Hematopoietic multipotent progenitor cell treated with erythropoietin and hydrocortisone succinate and interleukin-3 and kit ligand, for 8 days (in vitro differentiated cells): ENCODE data around the gene SLC2A5.

Experiments
- DNase-seq: peaks from one replicate; pipeline ENCODE4 v3.0.0-alpha.2; 2015

Gene SLC2A5

DNA sequence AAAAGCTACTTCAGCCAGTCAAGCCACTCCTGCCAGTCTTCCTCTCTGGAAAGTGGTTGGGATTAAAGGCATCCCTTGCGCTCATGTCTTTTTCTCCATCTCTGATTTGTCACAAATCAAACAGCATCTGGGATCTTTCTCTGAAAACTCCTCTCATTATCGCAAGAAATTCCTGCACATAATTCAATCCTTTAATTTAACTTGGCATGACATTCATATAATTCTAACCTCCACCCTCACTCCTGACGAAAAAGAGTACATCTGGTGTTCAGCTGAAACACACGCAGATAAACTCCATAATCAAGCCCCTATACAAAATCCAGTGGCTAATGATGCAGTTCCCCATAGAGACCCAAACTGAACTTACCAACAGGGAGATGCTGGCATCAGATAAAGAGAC is 19.4 kb upstream of the SLC2A5 start:
- no peak for DNase-seq

GRCh38 chr1:9087411-9088125 is 18.1 kb upstream of the SLC2A5 start:
- no peak for DNase-seq

GRCh38 chr1:9086796-9087195 is 17.4 kb upstream of the SLC2A5 start:
- DNase-seq: no peak

GRCh38 chr1:9086045-9086444 is 16.6 kb upstream of the SLC2A5 start:
- DNase-seq: no peak

GRCh38 chr1:9085306-9085940 is 16.0 kb upstream of the SLC2A5 start:
- DNase-seq: no peak

GRCh38 chr1:9084906-9085305 is 15.5 kb upstream of the SLC2A5 start:
- DNase-seq: no peak

GRCh38 chr1:9081473-9081872 is 12.0 kb upstream of the SLC2A5 start:
- no peak for DNase-seq

DNA sequence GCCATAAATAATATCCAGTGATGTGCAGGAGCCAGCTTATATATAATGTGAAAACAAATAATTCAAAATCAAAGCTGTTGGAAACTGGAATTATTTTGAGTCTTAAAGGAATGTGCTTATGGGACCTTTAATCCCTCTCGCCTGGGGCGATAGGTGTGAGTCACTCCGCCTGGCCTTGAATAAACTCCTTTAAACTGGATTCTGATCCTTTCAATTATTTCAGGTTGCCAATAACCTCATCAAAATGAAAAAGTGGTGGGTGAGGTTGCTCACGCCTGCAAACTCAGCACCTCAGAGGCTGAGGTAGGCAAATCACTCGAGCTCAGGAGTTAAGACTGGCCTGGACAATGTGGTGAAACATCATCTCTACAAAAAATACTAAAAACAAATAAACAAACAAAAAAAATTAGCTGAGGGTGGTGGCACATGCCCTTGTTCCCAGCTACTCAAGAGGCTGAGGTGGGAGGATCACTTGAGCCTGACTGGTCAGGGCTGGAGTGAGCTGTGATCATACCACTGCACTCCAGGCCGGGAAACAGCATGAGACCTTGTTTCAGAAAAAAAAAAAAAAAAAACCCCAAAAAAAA is 11.4 kb upstream of the SLC2A5 start:
- no peak for DNase-seq

DNA sequence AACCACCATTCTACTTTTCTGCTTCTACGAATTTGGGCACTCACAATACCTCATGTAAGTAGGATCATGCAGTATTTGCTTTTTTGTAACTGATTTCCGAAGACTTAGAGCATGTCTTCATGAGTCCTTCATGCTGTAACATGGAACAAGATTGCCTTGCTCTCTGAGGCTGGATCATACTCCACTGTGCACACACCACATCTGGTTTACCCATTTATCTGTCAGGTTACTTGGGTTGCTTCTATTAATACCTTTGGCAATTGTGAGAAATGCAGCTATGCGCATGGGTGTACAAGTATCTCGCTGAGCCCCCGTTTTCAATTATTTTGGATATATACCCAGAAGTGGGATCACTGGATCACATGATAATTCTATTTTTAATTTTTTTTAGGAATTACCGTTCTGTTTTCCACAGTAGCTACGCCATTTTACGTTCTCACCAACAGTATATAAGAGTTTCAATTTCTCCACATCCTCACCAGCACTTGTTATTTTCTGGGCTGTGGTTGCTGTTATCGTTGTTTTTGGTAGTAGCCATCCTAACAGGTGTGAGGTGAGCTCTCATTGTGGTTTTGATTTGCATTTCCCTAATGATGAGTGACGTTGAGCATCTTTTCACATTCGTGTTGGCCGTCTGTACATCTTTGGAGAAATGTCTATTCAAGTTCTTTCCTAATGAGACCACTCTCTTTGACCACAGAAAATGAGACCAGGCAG is 10.7 kb upstream of the SLC2A5 start:
- DNase-seq: no peak

- no peak for DNase-seq
These were observed 9.5 kb upstream of the SLC2A5 start for GRCh38 chr1:9078752-9079500.

- DNase-seq: no peak
These were observed 8.7 kb upstream of the SLC2A5 start for GRCh38 chr1:9078015-9078751.

GRCh38 chr1:9075022-9075421 is 5.6 kb upstream of the SLC2A5 start:
- DNase-seq: no peak

- no peak for DNase-seq
These were observed 3.7 kb upstream of the SLC2A5 start for GRCh38 chr1:9073143-9073542.

GRCh38 chr1:9071554-9072235 is 2.3 kb upstream of the SLC2A5 start:
- no peak for DNase-seq

DNA sequence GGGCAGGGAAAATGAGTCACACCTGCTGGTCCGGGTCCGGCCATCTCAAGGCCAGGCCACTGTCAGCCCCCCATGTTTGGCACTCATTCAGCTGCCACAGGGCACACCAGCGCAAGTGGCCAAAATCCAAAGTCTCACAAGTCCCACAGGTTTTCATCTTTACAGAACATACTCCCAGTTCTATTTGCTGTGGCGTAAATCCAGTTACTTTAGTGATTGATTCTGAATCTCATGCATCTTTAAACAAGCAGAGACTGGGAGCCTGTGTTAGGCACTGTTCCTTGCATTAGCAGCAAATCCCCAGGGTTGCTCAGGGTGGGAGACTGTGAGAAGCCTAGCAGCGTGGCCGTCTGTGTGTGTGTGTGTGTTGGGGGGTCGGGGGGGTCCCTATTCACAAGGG is 1.1 kb upstream of the SLC2A5 start:
- DNase-seq: no peak

- no peak for DNase-seq
These were observed 482 bp downstream of the SLC2A5 start for GRCh38 chr1:9068981-9069325.

- no peak for DNase-seq
These were observed 2.3 kb downstream of the SLC2A5 start for GRCh38 chr1:9066945-9067807.

DNA sequence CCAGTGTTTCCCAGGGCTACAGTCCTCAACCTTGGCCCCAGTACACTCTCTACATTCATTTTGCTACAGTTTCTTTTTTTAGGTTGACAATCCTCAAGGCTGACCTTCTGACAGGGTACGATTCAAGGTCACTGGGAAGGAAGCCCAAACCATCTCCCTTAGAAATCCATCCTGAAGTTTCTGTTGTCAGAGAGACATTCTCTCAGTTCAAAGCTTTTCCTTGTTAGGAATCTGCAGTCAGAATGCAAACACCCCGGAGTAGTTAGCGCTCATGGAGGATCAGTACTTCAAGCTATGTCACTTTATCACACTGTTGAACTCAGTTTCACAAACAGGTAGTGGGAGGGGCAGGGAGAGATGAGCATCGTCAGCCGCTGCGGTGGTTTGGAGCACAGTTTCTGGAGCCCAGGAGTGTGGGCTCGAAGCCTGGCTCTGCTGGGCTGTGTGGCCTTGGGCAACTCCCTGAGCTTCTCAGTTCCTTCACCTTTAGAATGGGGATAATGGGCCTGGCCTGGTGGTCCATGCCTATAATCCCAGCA is 4.2 kb downstream of the SLC2A5 start:
- no peak for DNase-seq

- no peak for DNase-seq
These were observed 6.6 kb downstream of the SLC2A5 start for GRCh38 chr1:9062846-9063245.

- DNase-seq: no peak
These were observed 7.4 kb downstream of the SLC2A5 start for GRCh38 chr1:9062021-9062471.
